Measurements from ENCODE around the gene STING1. TPM values are rescaled to one million over a fixed set of nuclear protein-coding genes. Genes with fewer than 3 reads are reported as not detected.

Gene STING1
- total and polyA plus RNA-seq, 10 of the 15 experiments (the other 5 are each of a cell fraction or from before 2014, with no cell fraction given), result 10.1 to 56.1 (median 41.0) TPM

DNA sequence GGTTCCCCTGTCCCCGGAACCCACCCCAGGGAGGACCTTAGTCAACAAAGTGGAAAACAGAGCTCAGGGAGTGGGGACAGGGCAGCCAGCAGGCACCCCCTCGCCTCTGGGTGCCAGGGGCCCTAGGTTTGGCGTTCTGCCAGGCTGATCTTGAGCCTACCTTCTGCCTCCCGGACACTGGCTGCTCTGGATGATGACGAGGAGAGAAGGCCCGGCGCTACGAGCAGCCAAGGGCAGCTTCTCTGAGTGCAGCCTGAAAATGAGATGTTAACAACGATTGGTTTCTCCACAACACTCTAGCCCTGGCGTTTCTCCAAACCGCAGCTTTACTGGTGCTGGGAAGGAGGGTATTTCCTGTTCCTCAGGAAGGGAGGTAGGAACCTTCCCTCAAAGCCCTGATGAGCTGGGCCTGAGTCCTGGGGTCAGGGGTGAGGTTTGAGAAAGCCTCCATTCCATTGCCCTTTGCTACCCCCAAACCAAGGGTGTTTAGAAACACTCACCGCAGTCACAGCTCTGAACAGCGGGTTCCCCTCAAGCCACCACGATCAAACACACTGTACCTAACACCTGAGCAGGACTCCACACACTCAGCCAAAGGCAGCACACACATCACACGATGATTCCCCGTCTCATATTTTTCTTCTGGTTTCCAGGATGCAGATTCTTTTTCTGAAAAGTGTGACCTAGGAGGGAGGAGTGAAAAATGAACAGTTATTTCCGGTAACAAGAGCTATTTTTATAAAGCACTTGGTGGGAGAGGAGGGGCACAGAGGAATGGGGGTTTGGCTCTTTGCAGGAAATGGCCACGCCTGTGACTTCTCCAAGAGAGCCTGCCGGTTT is at the start of gene STING1 (continued):
- no peak for TF ChIP-seq CBFB (IDR thresholded peaks at IDR 0.05; ENCODE audit: low read depth)
- TF ChIP-seq, protein P1, sequence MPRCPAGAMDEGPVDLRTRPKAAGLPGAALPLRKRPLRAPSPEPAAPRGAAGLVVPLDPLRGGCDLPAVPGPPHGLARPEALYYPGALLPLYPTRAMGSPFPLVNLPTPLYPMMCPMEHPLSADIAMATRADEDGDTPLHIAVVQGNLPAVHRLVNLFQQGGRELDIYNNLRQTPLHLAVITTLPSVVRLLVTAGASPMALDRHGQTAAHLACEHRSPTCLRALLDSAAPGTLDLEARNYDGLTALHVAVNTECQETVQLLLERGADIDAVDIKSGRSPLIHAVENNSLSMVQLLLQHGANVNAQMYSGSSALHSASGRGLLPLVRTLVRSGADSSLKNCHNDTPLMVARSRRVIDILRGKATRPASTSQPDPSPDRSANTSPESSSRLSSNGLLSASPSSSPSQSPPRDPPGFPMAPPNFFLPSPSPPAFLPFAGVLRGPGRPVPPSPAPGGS (IDR thresholded peaks at IDR 0.05; ENCODE audit: borderline replicate concordance, insufficient read depth, low read depth, low read length, poor library complexity, severe bottlenecking), result no peak
- TF ChIP-seq, protein P2, sequence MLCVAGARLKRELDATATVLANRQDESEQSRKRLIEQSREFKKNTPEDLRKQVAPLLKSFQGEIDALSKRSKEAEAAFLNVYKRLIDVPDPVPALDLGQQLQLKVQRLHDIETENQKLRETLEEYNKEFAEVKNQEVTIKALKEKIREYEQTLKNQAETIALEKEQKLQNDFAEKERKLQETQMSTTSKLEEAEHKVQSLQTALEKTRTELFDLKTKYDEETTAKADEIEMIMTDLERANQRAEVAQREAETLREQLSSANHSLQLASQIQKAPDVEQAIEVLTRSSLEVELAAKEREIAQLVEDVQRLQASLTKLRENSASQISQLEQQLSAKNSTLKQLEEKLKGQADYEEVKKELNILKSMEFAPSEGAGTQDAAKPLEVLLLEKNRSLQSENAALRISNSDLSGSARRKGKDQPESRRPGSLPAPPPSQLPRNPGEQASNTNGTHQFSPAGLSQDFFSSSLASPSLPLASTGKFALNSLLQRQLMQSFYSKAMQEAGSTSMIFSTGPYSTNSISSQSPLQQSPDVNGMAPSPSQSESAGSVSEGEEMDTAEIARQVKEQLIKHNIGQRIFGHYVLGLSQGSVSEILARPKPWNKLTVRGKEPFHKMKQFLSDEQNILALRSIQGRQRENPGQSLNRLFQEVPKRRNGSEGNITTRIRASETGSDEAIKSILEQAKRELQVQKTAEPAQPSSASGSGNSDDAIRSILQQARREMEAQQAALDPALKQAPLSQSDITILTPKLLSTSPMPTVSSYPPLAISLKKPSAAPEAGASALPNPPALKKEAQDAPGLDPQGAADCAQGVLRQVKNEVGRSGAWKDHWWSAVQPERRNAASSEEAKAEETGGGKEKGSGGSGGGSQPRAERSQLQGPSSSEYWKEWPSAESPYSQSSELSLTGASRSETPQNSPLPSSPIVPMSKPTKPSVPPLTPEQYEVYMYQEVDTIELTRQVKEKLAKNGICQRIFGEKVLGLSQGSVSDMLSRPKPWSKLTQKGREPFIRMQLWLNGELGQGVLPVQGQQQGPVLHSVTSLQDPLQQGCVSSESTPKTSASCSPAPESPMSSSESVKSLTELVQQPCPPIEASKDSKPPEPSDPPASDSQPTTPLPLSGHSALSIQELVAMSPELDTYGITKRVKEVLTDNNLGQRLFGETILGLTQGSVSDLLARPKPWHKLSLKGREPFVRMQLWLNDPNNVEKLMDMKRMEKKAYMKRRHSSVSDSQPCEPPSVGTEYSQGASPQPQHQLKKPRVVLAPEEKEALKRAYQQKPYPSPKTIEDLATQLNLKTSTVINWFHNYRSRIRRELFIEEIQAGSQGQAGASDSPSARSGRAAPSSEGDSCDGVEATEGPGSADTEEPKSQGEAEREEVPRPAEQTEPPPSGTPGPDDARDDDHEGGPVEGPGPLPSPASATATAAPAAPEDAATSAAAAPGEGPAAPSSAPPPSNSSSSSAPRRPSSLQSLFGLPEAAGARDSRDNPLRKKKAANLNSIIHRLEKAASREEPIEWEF (IDR thresholded peaks at IDR 0.05; ENCODE audit: insufficient replicate concordance, low read depth, low read length), result no peak
- TF ChIP-seq, protein P3, sequence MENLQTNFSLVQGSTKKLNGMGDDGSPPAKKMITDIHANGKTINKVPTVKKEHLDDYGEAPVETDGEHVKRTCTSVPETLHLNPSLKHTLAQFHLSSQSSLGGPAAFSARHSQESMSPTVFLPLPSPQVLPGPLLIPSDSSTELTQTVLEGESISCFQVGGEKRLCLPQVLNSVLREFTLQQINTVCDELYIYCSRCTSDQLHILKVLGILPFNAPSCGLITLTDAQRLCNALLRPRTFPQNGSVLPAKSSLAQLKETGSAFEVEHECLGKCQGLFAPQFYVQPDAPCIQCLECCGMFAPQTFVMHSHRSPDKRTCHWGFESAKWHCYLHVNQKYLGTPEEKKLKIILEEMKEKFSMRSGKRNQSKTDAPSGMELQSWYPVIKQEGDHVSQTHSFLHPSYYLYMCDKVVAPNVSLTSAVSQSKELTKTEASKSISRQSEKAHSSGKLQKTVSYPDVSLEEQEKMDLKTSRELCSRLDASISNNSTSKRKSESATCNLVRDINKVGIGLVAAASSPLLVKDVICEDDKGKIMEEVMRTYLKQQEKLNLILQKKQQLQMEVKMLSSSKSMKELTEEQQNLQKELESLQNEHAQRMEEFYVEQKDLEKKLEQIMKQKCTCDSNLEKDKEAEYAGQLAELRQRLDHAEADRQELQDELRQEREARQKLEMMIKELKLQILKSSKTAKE (IDR thresholded peaks at IDR 0.05; ENCODE audit: low read depth, poor library complexity, severe bottlenecking), result no peak
- TF ChIP-seq, protein P4, sequence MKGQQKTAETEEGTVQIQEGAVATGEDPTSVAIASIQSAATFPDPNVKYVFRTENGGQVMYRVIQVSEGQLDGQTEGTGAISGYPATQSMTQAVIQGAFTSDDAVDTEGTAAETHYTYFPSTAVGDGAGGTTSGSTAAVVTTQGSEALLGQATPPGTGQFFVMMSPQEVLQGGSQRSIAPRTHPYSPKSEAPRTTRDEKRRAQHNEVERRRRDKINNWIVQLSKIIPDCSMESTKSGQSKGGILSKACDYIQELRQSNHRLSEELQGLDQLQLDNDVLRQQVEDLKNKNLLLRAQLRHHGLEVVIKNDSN (IDR thresholded peaks at IDR 0.05; ENCODE audit: borderline replicate concordance, extremely low read length, insufficient read depth, low read depth, low read length), result no peak
- TF ChIP-seq, protein P5, sequence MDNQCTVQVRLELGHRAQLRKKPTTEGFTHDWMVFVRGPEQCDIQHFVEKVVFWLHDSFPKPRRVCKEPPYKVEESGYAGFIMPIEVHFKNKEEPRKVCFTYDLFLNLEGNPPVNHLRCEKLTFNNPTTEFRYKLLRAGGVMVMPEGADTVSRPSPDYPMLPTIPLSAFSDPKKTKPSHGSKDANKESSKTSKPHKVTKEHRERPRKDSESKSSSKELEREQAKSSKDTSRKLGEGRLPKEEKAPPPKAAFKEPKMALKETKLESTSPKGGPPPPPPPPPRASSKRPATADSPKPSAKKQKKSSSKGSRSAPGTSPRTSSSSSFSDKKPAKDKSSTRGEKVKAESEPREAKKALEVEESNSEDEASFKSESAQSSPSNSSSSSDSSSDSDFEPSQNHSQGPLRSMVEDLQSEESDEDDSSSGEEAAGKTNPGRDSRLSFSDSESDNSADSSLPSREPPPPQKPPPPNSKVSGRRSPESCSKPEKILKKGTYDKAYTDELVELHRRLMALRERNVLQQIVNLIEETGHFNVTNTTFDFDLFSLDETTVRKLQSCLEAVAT (IDR thresholded peaks at IDR 0.05), result peak; percentile 74
- no peak for TF ChIP-seq BRCA1 (IDR thresholded peaks at IDR 0.05; ENCODE audit: low read depth, low read length)
- TF ChIP-seq, protein P6, sequence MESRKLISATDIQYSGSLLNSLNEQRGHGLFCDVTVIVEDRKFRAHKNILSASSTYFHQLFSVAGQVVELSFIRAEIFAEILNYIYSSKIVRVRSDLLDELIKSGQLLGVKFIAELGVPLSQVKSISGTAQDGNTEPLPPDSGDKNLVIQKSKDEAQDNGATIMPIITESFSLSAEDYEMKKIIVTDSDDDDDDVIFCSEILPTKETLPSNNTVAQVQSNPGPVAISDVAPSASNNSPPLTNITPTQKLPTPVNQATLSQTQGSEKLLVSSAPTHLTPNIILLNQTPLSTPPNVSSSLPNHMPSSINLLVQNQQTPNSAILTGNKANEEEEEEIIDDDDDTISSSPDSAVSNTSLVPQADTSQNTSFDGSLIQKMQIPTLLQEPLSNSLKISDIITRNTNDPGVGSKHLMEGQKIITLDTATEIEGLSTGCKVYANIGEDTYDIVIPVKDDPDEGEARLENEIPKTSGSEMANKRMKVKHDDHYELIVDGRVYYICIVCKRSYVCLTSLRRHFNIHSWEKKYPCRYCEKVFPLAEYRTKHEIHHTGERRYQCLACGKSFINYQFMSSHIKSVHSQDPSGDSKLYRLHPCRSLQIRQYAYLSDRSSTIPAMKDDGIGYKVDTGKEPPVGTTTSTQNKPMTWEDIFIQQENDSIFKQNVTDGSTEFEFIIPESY (IDR thresholded peaks at IDR 0.05), result no peak
- no peak for TF ChIP-seq ZNF24 (IDR thresholded peaks at IDR 0.05)
- TF ChIP-seq STAT1 (conservative IDR thresholded peaks at IDR 0.05), result no peak
- no peak for TF ChIP-seq ZNF622 (IDR thresholded peaks at IDR 0.05)
- TF ChIP-seq FOS (IDR thresholded peaks at IDR 0.05; ENCODE audit: borderline replicate concordance, extremely low read depth, insufficient read length), result no peak
- peak; percentile 38; the same call in 1 of the 2 replicates for TF ChIP-seq GATAD2B (conservative IDR thresholded peaks at IDR 0.05; ENCODE audit: low read depth)
- TF ChIP-seq CREB1 (IDR thresholded peaks at IDR 0.05; ENCODE audit: low read depth), result peak; percentile 47; the same call in 1 of the 2 replicates
- no peak; the same call in 1 of the 2 replicates for TF ChIP-seq NFIC (IDR thresholded peaks at IDR 0.05; ENCODE audit: low read depth, low read length)

Measured in GM12878 (cell line).